H1 (cell line): ENCODE data around the gene C22orf39. TPM values are rescaled to one million over a fixed set of nuclear protein-coding genes. Genes with fewer than 3 reads are reported as not detected.

Experiments
- EZH2 ChIP-seq: fragments of 200-600 bp; sonication (generic); IDR thresholded peaks from 2 replicates; pipeline ENCODE4 v1.7.1; 2012; ENCODE audit warnings: low read depth, mild to moderate bottlenecking, moderate library complexity, low read length, inconsistent platforms; ENCODE audit not compliant: severe bottlenecking
- polyA plus RNA-seq, 7 experiments: library from polyadenylated mRNA; depleted of rRNA in 3 of 7; stranded (reverse) in 5 of 7; unstranded in 2 of 7; fragments of >200 nt in 5 of 7; fragments of 200-250 nt in 2 of 7; gene quantifications; 1 replicate in 5 of 7; 2 replicates in 1 of 7; 4 replicates in 1 of 7; pipeline versions ENCODE4 v1.2.1 to v1.2.3, GENCODE V29; 2011 to 2013; ENCODE audit warnings: missing spikeins in 2 of 7, mixed read lengths in 2 of 7
- total RNA-seq: library from RNA; stranded (reverse); fragmentation: NEBNext Ultra II Directional; extraction: Animal tissue kit (Norgen Biotek cat#: 25700); gene quantifications from 2 replicates; pipeline ENCODE4 v1.2.1, GENCODE V29; 2021

C22orf39 gene
- total and polyA plus RNA-seq, 2 of the 8 experiments (the other 6 are each of a cell fraction or from before 2014, with no cell fraction given) = 22.7 to 27.7 TPM

GRCh38 chr22:19492504-19493174 lies 45.1 kb upstream of the C22orf39 start (continued):
- TF ChIP-seq EZH2 = no peak
